H1 (cell line): ENCODE results near the gene CLASP2. TPM values are rescaled to one million over a fixed set of nuclear protein-coding genes. Genes with fewer than 3 reads are reported as not detected.
A peak's percentile ranks its signal among the peaks of the same experiment; 100 is the strongest.

ENCODE experiments used
- CTCF ChIA-PET: fragments of 300-600 bp; sonication (Branson Sonifier 250); formaldehyde crosslinking; loops from one replicate; lab custom pipeline; 2021; ENCODE audit not compliant: partially characterized antibody; lab: Charles Lee
- POLR2A ChIA-PET: fragments of 300-600 bp; sonication (Branson Sonifier 250); formaldehyde crosslinking; loops from one replicate; lab custom pipeline; 2021; ENCODE audit warnings: inconsistent platforms; ENCODE audit not compliant: partially characterized antibody; lab: Charles Lee
- DNase-seq, 2 experiments: peaks; one replicate each; pipeline versions ENCODE4 v3.0.0 to v3.0.0-alpha.2; 2010 to 2022; ENCODE audit warnings: low spot score in 2 of 2, low read depth in 1 of 2, mixed read lengths in 1 of 2
- FAIRE-seq: peaks from 2 replicates; lab custom pipeline; 2011; peaks lifted over from hg19 to GRCh38; lab: Jason Lieb, UNC
- H2AFZ ChIP-seq: 2 replicates; pipeline ENCODE4 v1.8.1; 2012; ENCODE audit warnings: low read length, inconsistent platforms
- H2AK5ac ChIP-seq: 2 replicates; pipeline ENCODE4 v1.6.1; 2013; ENCODE audit warnings: low read depth, low read length
- H2BK120ac ChIP-seq: replicated peaks from 2 replicates; pipeline ENCODE3; 2013; ENCODE audit warnings: low read depth, low read length, inconsistent platforms
- H2BK12ac ChIP-seq: 2 replicates; pipeline ENCODE4 v1.6.1; 2013; ENCODE audit warnings: low read depth, low read length
- H2BK15ac ChIP-seq: 2 replicates; pipeline ENCODE4 v1.6.1; 2013; ENCODE audit warnings: low read length
- H2BK20ac ChIP-seq: 2 replicates; pipeline ENCODE4 v1.6.1; 2013; ENCODE audit warnings: low read length
- H2BK5ac ChIP-seq: 2 replicates; pipeline ENCODE4 v1.6.1; 2013; ENCODE audit warnings: low read depth, low read length
- H3K14ac ChIP-seq: 2 replicates; pipeline ENCODE4 v1.6.1; 2013; ENCODE audit warnings: inconsistent platforms; ENCODE audit not compliant: insufficient read length
- H3K18ac ChIP-seq: 2 replicates; pipeline ENCODE4 v1.6.1; 2013; ENCODE audit warnings: low read length; ENCODE audit errors: extremely low read depth
- H3K23ac ChIP-seq: 2 replicates; pipeline ENCODE4 v1.6.1; 2013; ENCODE audit warnings: inconsistent platforms; ENCODE audit not compliant: insufficient read length
- H3K23me2 ChIP-seq: 2 replicates; pipeline ENCODE4 v1.6.1; 2013; ENCODE audit warnings: low read depth, low read length
- H3K27ac ChIP-seq: 2 replicates; pipeline ENCODE4 v1.6.1; 2011; ENCODE audit warnings: low read depth, low read length, inconsistent platforms
- H3K27me3 ChIP-seq, 4 experiments: replicated peaks in 1 of 4; 1 replicate in 1 of 4; 2 replicates in 3 of 4; pipeline versions ENCODE4 v1.6.1 to v1.8.1; 2011 to 2013; ENCODE audit warnings: low read length in 3 of 4, mild to moderate bottlenecking in 3 of 4, inconsistent platforms in 2 of 4, mixed read lengths in 2 of 4, moderate library complexity in 1 of 4; ENCODE audit not compliant: control insufficient read depth in 3 of 4, insufficient read depth in 3 of 4; ENCODE audit errors: extremely low read depth in 1 of 4
- H3K36me3 ChIP-seq, 4 experiments: 2 replicates each; pipeline versions ENCODE4 v1.6.1 to v1.8.1; 2011 to 2013; ENCODE audit warnings: mild to moderate bottlenecking in 4 of 4, low read length in 3 of 4, moderate library complexity in 2 of 4, control low read depth in 1 of 4, inconsistent platforms in 1 of 4; ENCODE audit not compliant: insufficient read depth in 4 of 4, control insufficient read depth in 2 of 4
- H3K4ac ChIP-seq: replicated peaks from 2 replicates; pipeline ENCODE3; 2013; ENCODE audit warnings: low read length, low read depth, mixed read lengths, inconsistent platforms; ENCODE audit not compliant: insufficient read length
- H3K4me1 ChIP-seq, 4 experiments: replicated peaks in 1 of 4; 1 replicate in 1 of 4; 2 replicates in 3 of 4; pipeline versions ENCODE4 v1.6.1 to v1.8.1; 2011 to 2013; ENCODE audit warnings: low read length in 3 of 4, inconsistent platforms in 2 of 4, mixed read lengths in 1 of 4; ENCODE audit not compliant: insufficient read depth in 4 of 4, control insufficient read depth in 3 of 4
- H3K4me2 ChIP-seq, 2 experiments: 2 replicates each; pipeline versions ENCODE4 v1.6.1 to v1.8.1; 2011 to 2013; ENCODE audit warnings: low read depth in 2 of 2, low read length in 2 of 2, control low read depth in 1 of 2, inconsistent platforms in 1 of 2, mild to moderate bottlenecking in 1 of 2; ENCODE audit not compliant: insufficient read depth in 1 of 2
- H3K4me3 ChIP-seq, 4 experiments: fragments of 200-600, 300-600 bp in 1 of 4; sonication (generic), shearing (Covaris generic), sonication (Bioruptor Twin) in 1 of 4; 2 replicates each; pipeline versions ENCODE4 v1.5.1 to v1.8.1; 2011 to 2016; ENCODE audit warnings: low read length in 4 of 4, low read depth in 3 of 4, control low read depth in 2 of 4, inconsistent platforms in 2 of 4, mild to moderate bottlenecking in 2 of 4, mixed read lengths in 1 of 4, moderate library complexity in 1 of 4; ENCODE audit not compliant: insufficient read depth in 2 of 4; ENCODE audit errors: extremely low read depth in 1 of 4
- H3K56ac ChIP-seq: replicated peaks from 2 replicates; pipeline ENCODE3; 2013; ENCODE audit warnings: low read depth, mild to moderate bottlenecking, mixed read lengths, low read length, inconsistent platforms; ENCODE audit not compliant: insufficient read length
- H3K79me1 ChIP-seq: 2 replicates; pipeline ENCODE4 v1.6.1; 2013; ENCODE audit warnings: low read depth, low read length, control low read depth
- H3K79me2 ChIP-seq, 2 experiments: 2 replicates each; pipeline versions ENCODE4 v1.6.1 to v1.8.1; 2012 to 2013; ENCODE audit warnings: low read length in 2 of 2, mild to moderate bottlenecking in 2 of 2, inconsistent platforms in 1 of 2; ENCODE audit not compliant: insufficient read depth in 2 of 2, control insufficient read depth in 1 of 2
- H3K9ac ChIP-seq, 4 experiments: replicated peaks in 1 of 4; 1 replicate in 1 of 4; 2 replicates in 3 of 4; pipeline versions ENCODE4 v1.6.1 to v1.8.1; 2011 to 2013; ENCODE audit warnings: low read depth in 3 of 4, low read length in 3 of 4, control low read depth in 2 of 4, mild to moderate bottlenecking in 2 of 4, moderate library complexity in 2 of 4, inconsistent platforms in 1 of 4; ENCODE audit errors: extremely low read depth in 1 of 4
- H3K9me3 ChIP-seq, 2 experiments: 2 replicates each; pipeline versions ENCODE4 v1.6.1 to v1.8.1; 2012 to 2013; ENCODE audit warnings: mild to moderate bottlenecking in 2 of 2, moderate library complexity in 2 of 2, control low read depth in 1 of 2, inconsistent platforms in 1 of 2, low read depth in 1 of 2, low read length in 1 of 2, mixed read lengths in 1 of 2; ENCODE audit not compliant: insufficient read depth in 2 of 2
- H4K20me1 ChIP-seq, 2 experiments: replicated peaks in 1 of 2; 2 replicates each; pipeline versions ENCODE3 to v1.8.1; 2011 to 2013; ENCODE audit warnings: inconsistent platforms in 2 of 2, low read length in 2 of 2, mild to moderate bottlenecking in 1 of 2; ENCODE audit not compliant: insufficient read depth in 2 of 2, control insufficient read depth in 1 of 2
- H4K5ac ChIP-seq: 2 replicates; pipeline ENCODE4 v1.6.1; 2013; ENCODE audit warnings: low read length, low read depth, mixed read lengths, inconsistent platforms; ENCODE audit not compliant: insufficient read length
- H4K8ac ChIP-seq: 2 replicates; pipeline ENCODE4 v1.8.0; 2013; ENCODE audit warnings: mild to moderate bottlenecking, moderate library complexity, low read length, inconsistent platforms; ENCODE audit not compliant: insufficient read depth; ENCODE audit errors: extremely low read depth
- H4K91ac ChIP-seq: replicated peaks from 2 replicates; pipeline ENCODE3; 2013; ENCODE audit warnings: low read length, mixed read lengths, inconsistent platforms; ENCODE audit not compliant: insufficient read length
- BACH1 ChIP-seq: IDR thresholded peaks from 2 replicates; pipeline ENCODE4 v1.6.1; 2012; ENCODE audit warnings: low read length, improper control_type of control experiment
- CHD1 ChIP-seq: IDR thresholded peaks from 2 replicates; pipeline ENCODE4 v1.6.1; 2012; ENCODE audit warnings: low read depth, low read length, improper control_type of control experiment
- GABPA ChIP-seq: IDR thresholded peaks from 2 replicates; pipeline ENCODE4 v1.6.1; 2011; ENCODE audit warnings: mild to moderate bottlenecking, low read length, moderate library complexity, borderline replicate concordance; ENCODE audit not compliant: insufficient read depth
- KDM5A ChIP-seq: fragments of 200-600 bp; IDR thresholded peaks from 2 replicates; pipeline ENCODE4 v1.7.1; 2012; ENCODE audit warnings: mild to moderate bottlenecking, low read length, inconsistent platforms, mixed read lengths
- PHF8 ChIP-seq: fragments of 200-600 bp; sonication (generic); conservative IDR thresholded peaks from 2 replicates; pipeline ENCODE4 v1.7.1; 2012; ENCODE audit warnings: low read depth, mild to moderate bottlenecking, inconsistent platforms, low read length, moderate library complexity
- SUZ12 ChIP-seq: fragments of 200-600 bp; sonication (generic); IDR thresholded peaks from 2 replicates; pipeline ENCODE4 v1.6.1; 2012; ENCODE audit warnings: mild to moderate bottlenecking, inconsistent platforms, low read length, moderate library complexity, mixed read lengths
- TAF7 ChIP-seq: optimal IDR thresholded peaks from 2 replicates; pipeline ENCODE3; 2011; ENCODE audit warnings: low read depth, mild to moderate bottlenecking, inconsistent platforms, low read length, moderate library complexity, borderline replicate concordance
- ZNF274 ChIP-seq: IDR thresholded peaks from 2 replicates; pipeline ENCODE4 v1.7.0; 2012; ENCODE audit warnings: low read length, borderline replicate concordance; ENCODE audit errors: extremely low read depth
- WGBS, 2 experiments: shearing (Covaris generic) in 1 of 2; methylation state at CpG; one replicate each; pipeline versions ENCODE4 v1.1.6 to v1.1.7; 2013 to 2015; ENCODE audit warnings: low lambda C conversion rate in 2 of 2, mixed read lengths in 2 of 2, inconsistent platforms in 1 of 2, low coverage in 1 of 2, missing lambda C conversion rate in 1 of 2; ENCODE audit not compliant: insufficient replicate concordance in 2 of 2, insufficient coverage in 1 of 2, insufficient read length in 1 of 2; ENCODE audit errors: extremely low coverage in 1 of 2, missing lambda C conversion rate in 1 of 2; 5-methylcytosine and 5-hydroxymethylcytosine counted together
- polyA plus RNA-seq, 7 experiments: library from polyadenylated mRNA; depleted of rRNA in 3 of 7; stranded (reverse) in 5 of 7; unstranded in 2 of 7; fragments of >200 nt in 5 of 7; fragments of 200-250 nt in 2 of 7; gene quantifications; 1 replicate in 5 of 7; 2 replicates in 1 of 7; 4 replicates in 1 of 7; pipeline versions ENCODE4 v1.2.1 to v1.2.3, GENCODE V29; 2011 to 2013; ENCODE audit warnings: missing spikeins in 2 of 7, mixed read lengths in 2 of 7
- total RNA-seq: library from RNA; stranded (reverse); fragmentation: NEBNext Ultra II Directional; extraction: Animal tissue kit (Norgen Biotek cat#: 25700); gene quantifications from 2 replicates; pipeline ENCODE4 v1.2.1, GENCODE V29; 2021

CLASP2 gene
- total and polyA plus RNA-seq, 2 of the 8 experiments (the other 6 are each of a cell fraction or from before 2014, with no cell fraction given): 21.7 to 58.0 TPM

DNA sequence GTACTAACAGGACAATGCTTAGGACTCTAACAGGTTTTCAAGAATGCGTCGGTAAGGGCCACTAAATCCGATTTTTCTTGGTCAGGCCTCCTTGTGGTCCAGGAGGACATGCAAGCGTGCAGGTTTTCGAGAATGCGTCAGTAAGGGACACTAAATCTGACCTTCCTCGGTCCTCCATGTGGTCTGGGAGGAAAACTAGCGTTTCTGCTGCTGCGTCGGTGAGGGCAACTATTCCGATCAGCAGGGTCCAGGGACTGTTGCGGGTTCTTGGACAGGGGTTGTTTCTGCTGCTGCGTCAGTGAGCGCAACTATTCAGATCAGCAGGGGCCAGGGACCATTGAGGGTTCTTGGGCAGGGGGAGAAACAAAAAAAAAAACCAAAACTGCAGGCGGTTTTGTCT is 270.1 kb downstream of the CLASP2 start:
- Histone ChIP-seq H4K8ac (no peak overlapping the region), H2BK12ac (0 out of 2 replicates have a peak overlapping the region, but pooled peaks have one; percentile 39), H3K14ac (no peak overlapping the region), H2BK5ac (no peak overlapping the region), H3K4me2 (peak overlapping the region; percentile 87 to 89), H3K4me1 (no peaks in the 10 kb centered on the region; a peak in 2 of 7 replicates), H3K9ac (no peak overlapping the region), H2AFZ (0 out of 2 replicates have a peak overlapping the region, but pooled peaks have one; percentile 62), H3K18ac (no peak overlapping the region; the same call in 1 of the 2 replicates), H3K56ac (no peak overlapping the region), H3K79me2 (no peaks in the 10 kb centered on the region), H3K27ac (no peak overlapping the region), H2BK15ac (no peak overlapping the region), H2BK20ac (no peak overlapping the region), H3K79me1 (no peaks in the 10 kb centered on the region), H3K4me3 (peak overlapping the region; percentile 45 to 67 (median 50); a peak in 7 of 8 replicates), H4K91ac (no peak overlapping the region), H4K20me1 (no peaks in the 10 kb centered on the region), H4K5ac (no peak overlapping the region), H2AK5ac (no peak overlapping the region), H3K9me3 (no peaks in the 10 kb centered on the region)
- no peak for DNase-seq
- ChIA-PET POLR2A (no interaction called here), CTCF (no interaction called here)
- FAIRE-seq: no peak
- WGBS, 2 experiments: 11% methylated on average over 15 of the region's 15 CpGs; no CpG with 5 or more reads in 1 of the 2 experiments
- TF ChIP-seq BACH1 (no peak), KDM5A (no peak), PHF8 (0 out of 2 replicates have a peak, but pooled peaks have one; percentile 22), TAF7 (no peak), SUZ12 (no peak), GABPA (no peak), CHD1 (no peak), ZNF274 (no peak)
- TF ChIP-seq, all 59 proteins: peak for 1
- no peaks in the 10 kb centered on the region; a peak in 1 of 7 replicates for H3K27me3 ChIP-seq
- H2BK120ac ChIP-seq: no peak overlapping the region
- peaks cover 0 to under 1% (median 0%) of the 10 kb centered on the region in 4 experiments; a peak in 1 of 8 replicates for H3K36me3 ChIP-seq
- H3K23me2 ChIP-seq: no peaks in the 10 kb centered on the region; the same call in 1 of the 2 replicates
- no peak overlapping the region for H3K4ac ChIP-seq
- H3K23ac ChIP-seq: no peak overlapping the region
